CD4-positive, alpha-beta T cell (primary cell): ENCODE results near the gene RIGI. TPM values are rescaled to one million over a fixed set of nuclear protein-coding genes. Genes with fewer than 3 reads are reported as not detected.

Experiments used
- ATAC-seq: fragments of 200-7000 bp; cut with Tn5 transposase; one replicate; pipeline ENCODE4 v1.10.0; 2022; ENCODE audit warnings: mild to moderate bottlenecking; ENCODE audit not compliant: poor library complexity
- CTCF ChIA-PET: fragments of 350-600 bp; sonication (Branson Sonifier 250); formaldehyde crosslinking; loops from one replicate; lab custom pipeline; 2021; ENCODE audit warnings: antibody characterized with exemption, inconsistent platforms; lab: Charles Lee
- POLR2A ChIA-PET: fragments of 350-600 bp; sonication (Branson Sonifier 250); formaldehyde crosslinking; loops from one replicate; lab custom pipeline; 2021; ENCODE audit warnings: antibody characterized with exemption, inconsistent platforms; lab: Charles Lee
- DNase-seq, 14 experiments: peaks; one replicate each; pipeline ENCODE4 v3.0.0-alpha.2; 2013 to 2020; ENCODE audit warnings: mixed read lengths in 2 of 14
- H3K27ac ChIP-seq, 2 donors: one replicate each; pipeline versions ENCODE4 v1.5.1 to v1.7.0; 2013; ENCODE audit warnings: low read length in 2 of 2, low read depth in 1 of 2, mild to moderate bottlenecking in 1 of 2
- H3K27me3 ChIP-seq, 2 experiments: 1 replicate in 1 of 2; 2 replicates in 1 of 2; pipeline versions ENCODE4 v1.6.1 to v1.7.0; 2013; ENCODE audit warnings: low read length in 2 of 2, control low read depth in 1 of 2, mild to moderate bottlenecking in 1 of 2, moderate library complexity in 1 of 2; ENCODE audit not compliant: insufficient read depth in 2 of 2, control insufficient read depth in 1 of 2
- H3K36me3 ChIP-seq: one replicate; pipeline ENCODE4 v1.6.1; 2013; ENCODE audit warnings: low read length, control low read depth; ENCODE audit not compliant: insufficient read depth
- H3K4me1 ChIP-seq: one replicate; pipeline ENCODE4 v1.6.1; 2013; ENCODE audit warnings: low read length, control low read depth; ENCODE audit not compliant: insufficient read depth
- H3K4me3 ChIP-seq: one replicate; pipeline ENCODE4 v1.5.1; 2013; ENCODE audit warnings: mild to moderate bottlenecking, low read length, moderate library complexity
- H3K9me3 ChIP-seq, 2 experiments: 1 replicate in 1 of 2; 2 replicates in 1 of 2; pipeline versions ENCODE4 v1.6.1 to v1.7.0; 2013; ENCODE audit warnings: low read length in 2 of 2, mild to moderate bottlenecking in 2 of 2, control low read depth in 1 of 2, moderate library complexity in 1 of 2; ENCODE audit not compliant: control insufficient read depth in 1 of 2, insufficient read depth in 1 of 2
- H3K27ac Mint-ChIP-seq: one replicate; pipeline ENCODE4 v1.8.0; 2020; ENCODE audit warnings: mixed read lengths
- H3K27me3 Mint-ChIP-seq: one replicate; pipeline ENCODE4 v1.8.0; 2021; ENCODE audit warnings: mixed read lengths
- H3K36me3 Mint-ChIP-seq: one replicate; pipeline ENCODE4 v1.8.0; 2021; ENCODE audit warnings: low read depth, mixed read lengths
- H3K4me1 Mint-ChIP-seq: one replicate; pipeline ENCODE4 v1.8.0; 2021; ENCODE audit warnings: low read depth, mixed read lengths
- H3K4me3 Mint-ChIP-seq: one replicate; pipeline ENCODE4 v1.8.0; 2020; ENCODE audit warnings: mild to moderate bottlenecking, mixed read lengths
- H3K9me3 Mint-ChIP-seq: one replicate; pipeline ENCODE4 v1.8.0; 2020; ENCODE audit warnings: mixed read lengths
- intact Hi-C, 2 experiments: fragments of 100-400 bp; cut with DNase I in 1 of 2; cut with micrococcal nuclease in 1 of 2; formaldehyde crosslinking; loops; one replicate each; pipeline versions ENCODE4 v1.15.1 to v1.9.0; 2023 to 2025; cut with DNase I, micrococcal nuclease
- total RNA-seq, 174 experiments: library from RNA in 2 of 174; stranded (reverse) in 2 of 174; gene quantifications; one replicate each; pipeline ENCODE4 v1.2.3 and lab custom pipeline; 2021 to 2026
- TF ChIP-seq, protein P1 (sequence below): fragments of 200-600 bp; IDR thresholded peaks from one replicate; pipeline ENCODE4 v1.8.0; 2022; ENCODE audit warnings: antibody characterized with exemption, mild to moderate bottlenecking

Gene RIGI
- total RNA-seq, 2 experiments from 2014 or later, result 4.9 to 5.0 TPM

- peaks cover 4% of the 10 kb centered on the region for H3K36me3 ChIP-seq
- no peaks in the 10 kb centered on the region for H3K9me3 ChIP-seq
- intact Hi-C loops, result loop anchor here (5.0 to 10.0 kb wide), 2 partner anchors 473 to 610 kb away; partner anchors contain the start of genes B4GALT1 (in 1 of the 2) and DNAJA1 (in 1 of the 2)
- no peaks in the 10 kb centered on the region for H3K27me3 ChIP-seq
- CTCF ChIA-PET, result interaction anchor here (2.1 to 2.4 kb wide), 2 partner anchors 18 to 176 kb away, joined by 7 to 8 read pairs; partner anchors contain the start of gene NDUFB6
- Mint-ChIP-seq H3K36me3 (peaks cover 54% of the 10 kb centered on the region), H3K4me3 (no peak overlapping the region), H3K9me3 (no peaks in the 10 kb centered on the region), H3K27me3 (no peaks in the 10 kb centered on the region), H3K27ac (peak overlapping the region; percentile 99), H3K4me1 (peaks cover 55% of the 10 kb centered on the region)
- peaks cover 24% of the 10 kb centered on the region for H3K4me1 ChIP-seq
- POLR2A ChIA-PET, result interaction anchor here (2.0 kb wide), 1 partner anchor 18 kb away, joined by 9 read pairs; the partner anchor contains the start of gene NDUFB6
- H3K4me3 ChIP-seq, result no peak overlapping the region
- TF ChIP-seq, protein P1, sequence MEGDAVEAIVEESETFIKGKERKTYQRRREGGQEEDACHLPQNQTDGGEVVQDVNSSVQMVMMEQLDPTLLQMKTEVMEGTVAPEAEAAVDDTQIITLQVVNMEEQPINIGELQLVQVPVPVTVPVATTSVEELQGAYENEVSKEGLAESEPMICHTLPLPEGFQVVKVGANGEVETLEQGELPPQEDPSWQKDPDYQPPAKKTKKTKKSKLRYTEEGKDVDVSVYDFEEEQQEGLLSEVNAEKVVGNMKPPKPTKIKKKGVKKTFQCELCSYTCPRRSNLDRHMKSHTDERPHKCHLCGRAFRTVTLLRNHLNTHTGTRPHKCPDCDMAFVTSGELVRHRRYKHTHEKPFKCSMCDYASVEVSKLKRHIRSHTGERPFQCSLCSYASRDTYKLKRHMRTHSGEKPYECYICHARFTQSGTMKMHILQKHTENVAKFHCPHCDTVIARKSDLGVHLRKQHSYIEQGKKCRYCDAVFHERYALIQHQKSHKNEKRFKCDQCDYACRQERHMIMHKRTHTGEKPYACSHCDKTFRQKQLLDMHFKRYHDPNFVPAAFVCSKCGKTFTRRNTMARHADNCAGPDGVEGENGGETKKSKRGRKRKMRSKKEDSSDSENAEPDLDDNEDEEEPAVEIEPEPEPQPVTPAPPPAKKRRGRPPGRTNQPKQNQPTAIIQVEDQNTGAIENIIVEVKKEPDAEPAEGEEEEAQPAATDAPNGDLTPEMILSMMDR, result no peak
- no peak for ATAC-seq
- DNase-seq, result no peak
- no peak overlapping the region for H3K27ac ChIP-seq
Observed at GRCh38 chr9:32554591-32554990, 28.6 kb upstream of the RIGI start.

- ChIA-PET POLR2A (interaction anchor here (2.0 kb wide), 1 partner anchor 18 kb away, joined by 9 read pairs; the partner anchor contains the start of gene NDUFB6), CTCF (interaction anchor here (2.1 to 2.4 kb wide), 2 partner anchors 19 to 175 kb away, joined by 7 to 8 read pairs; partner anchors contain the start of gene NDUFB6)
- H3K4me1 ChIP-seq, result peaks cover 24% of the 10 kb centered on the region
- DNase-seq (no peak), ATAC-seq (no peak)
- peaks cover 4% of the 10 kb centered on the region for H3K36me3 ChIP-seq
- no peaks in the 10 kb centered on the region for H3K27me3 ChIP-seq
- no peaks in the 10 kb centered on the region for H3K27me3 Mint-ChIP-seq
- no peaks in the 10 kb centered on the region for H3K9me3 Mint-ChIP-seq
- no peaks in the 10 kb centered on the region for H3K9me3 ChIP-seq
- TF ChIP-seq, protein P1, result no peak
- intact Hi-C loops, result loop anchor here (5.0 to 10.0 kb wide), 2 partner anchors 473 to 611 kb away; partner anchors contain the start of genes B4GALT1 (in 1 of the 2) and DNAJA1 (in 1 of the 2)
- H3K36me3 Mint-ChIP-seq, result peaks cover 49% of the 10 kb centered on the region
- H3K27ac ChIP-seq, result no peak overlapping the region
- no peak overlapping the region for H3K4me3 ChIP-seq
- H3K4me1 Mint-ChIP-seq, result peaks cover 55% of the 10 kb centered on the region
- H3K27ac Mint-ChIP-seq, result peak overlapping the region; percentile 99
- H3K4me3 Mint-ChIP-seq, result peak overlapping the region; percentile 65
Observed at GRCh38 chr9:32554107-32554506, 28.1 kb upstream of the RIGI start.

DNA sequence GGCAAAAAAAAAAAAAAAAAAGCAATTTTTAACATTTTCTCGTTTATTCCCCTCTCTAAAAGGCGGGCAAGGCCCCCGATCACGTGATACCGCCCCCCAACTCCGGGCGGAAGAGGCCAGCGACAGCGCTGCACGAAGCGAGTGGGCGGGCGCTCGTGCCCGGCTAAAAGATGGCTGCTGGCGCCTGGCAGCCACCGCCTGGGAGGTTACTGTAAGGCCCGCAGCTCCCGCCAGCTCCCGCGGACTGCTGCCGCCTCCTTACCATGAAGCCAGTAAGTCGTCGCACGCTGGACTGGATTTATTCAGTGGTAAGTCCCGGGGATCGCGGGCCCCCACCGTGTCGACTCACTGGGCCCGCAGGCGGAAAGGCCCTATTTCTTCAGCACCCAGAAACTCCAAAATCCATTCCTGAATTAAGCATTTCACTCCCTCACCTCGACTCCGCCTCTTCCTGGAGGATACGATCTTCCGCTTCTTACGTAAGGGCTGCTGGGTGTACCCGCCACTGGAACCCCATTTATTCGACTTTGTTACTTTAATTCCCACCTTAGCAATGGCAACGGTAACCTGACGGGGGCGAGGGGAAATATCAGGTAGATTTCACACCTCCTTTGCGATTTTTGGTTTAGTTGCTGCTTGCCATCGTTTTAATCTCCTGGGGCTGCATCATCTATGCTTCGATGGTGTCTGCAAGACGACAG, 26.3 kb upstream of the RIGI start, which contains the start of the genes SMIM27 and TOPORS:
Gene SMIM27, plus strand, starts transcription at position 156 of the 701 bp plus-strand sequence. Its CDS starts 108 bp downstream, at position 264.
Gene TOPORS, minus strand, starts transcription at position 415 of the 701 bp plus-strand sequence. Its CDS starts 150 bp downstream, at position 265.
- H3K4me1 Mint-ChIP-seq, result peaks cover 61% of the 10 kb centered on the region
- H3K27ac Mint-ChIP-seq, result peak within 1 kb of the TSS; percentile 99
- H3K4me3 Mint-ChIP-seq, result peak within 1 kb of the TSS; percentile 95
- Histone ChIP-seq H3K36me3 (peaks cover 4% of the 10 kb centered on the region), H3K4me1 (peaks cover 30% of the 10 kb centered on the region), H3K27ac (peak within 1 kb of the TSS; percentile 96 to 97), H3K9me3 (no peaks in the 10 kb centered on the region), H3K27me3 (no peaks in the 10 kb centered on the region), H3K4me3 (peak within 1 kb of the TSS; percentile 86)
- ATAC-seq (peak; percentile 61), DNase-seq (peak; percentile 76 to 96 (median 88))
- H3K27me3 Mint-ChIP-seq, result no peaks in the 10 kb centered on the region
- intact Hi-C loops, result loop anchor here (1.0 to 10.0 kb wide), 4 partner anchors 20 to 612 kb away; partner anchors contain the start of genes B4GALT1 (in 1 of the 2), DNAJA1 (in 1 of the 2) and RIGI (in 1 of the 2)
- ChIA-PET CTCF (interaction anchor here (0.7 to 4.3 kb wide), 4 partner anchors 21 to 1498 kb away, joined by 3 to 45 read pairs (median 29); partner anchors contain the start of genes NDUFB6 and RIGI), POLR2A (interaction anchor here (1.1 to 5.2 kb wide), 7 partner anchors 21 to 473 kb away, joined by 3 to 127 read pairs (median 23); partner anchors contain the start of genes ACO1, DNAJA1, NDUFB6 and RIGI)
- H3K9me3 Mint-ChIP-seq, result no peaks in the 10 kb centered on the region
- H3K36me3 Mint-ChIP-seq, result peaks cover 45% of the 10 kb centered on the region
- TF ChIP-seq, protein P1, result no peak
